Stimulated activated CD4-positive, alpha-beta T cell treated with anti-CD3 and anti-CD28 coated beads, TNF-alpha, amount 100 ng/mL, for 48 hours (primary cell): ENCODE measurements around the gene UBTF.
"Not testable (repeated sequence)": the region's sequence is repeated elsewhere in the genome, so short reads cannot be mapped to it uniquely, and the experiment has no call there.

Experiments used
- DNase-seq, 3 donors: peaks; one replicate each; pipeline ENCODE4 v3.0.0-alpha.2; 2020; ENCODE audit warnings: low read depth in 3 of 3

The UBTF gene

DNA sequence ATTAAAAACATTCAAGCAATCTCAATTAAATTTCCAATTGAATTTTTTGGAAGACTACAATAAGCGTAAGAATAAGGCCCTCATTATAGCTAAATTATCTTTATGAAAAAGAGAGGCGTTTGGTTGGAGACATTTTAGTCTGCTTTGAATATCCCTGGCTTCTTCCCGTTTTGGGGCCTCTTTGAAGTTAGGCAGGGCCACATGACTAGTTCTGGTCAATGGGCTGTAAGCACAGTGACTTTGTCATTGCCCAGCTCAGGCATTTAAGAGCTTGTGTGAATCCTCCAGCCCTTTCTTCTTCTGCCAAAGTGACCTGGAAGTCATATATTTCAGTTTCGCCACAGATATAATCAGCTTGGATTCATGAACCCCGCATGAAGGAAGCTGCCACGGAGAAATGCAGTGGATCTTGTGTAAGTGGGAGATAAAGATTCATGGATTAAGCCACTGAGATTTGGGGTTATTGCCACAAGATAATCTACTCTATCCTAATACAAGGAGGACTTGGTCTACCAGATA is 21.7 kb upstream of the UBTF start:
- no peak for DNase-seq

DNA sequence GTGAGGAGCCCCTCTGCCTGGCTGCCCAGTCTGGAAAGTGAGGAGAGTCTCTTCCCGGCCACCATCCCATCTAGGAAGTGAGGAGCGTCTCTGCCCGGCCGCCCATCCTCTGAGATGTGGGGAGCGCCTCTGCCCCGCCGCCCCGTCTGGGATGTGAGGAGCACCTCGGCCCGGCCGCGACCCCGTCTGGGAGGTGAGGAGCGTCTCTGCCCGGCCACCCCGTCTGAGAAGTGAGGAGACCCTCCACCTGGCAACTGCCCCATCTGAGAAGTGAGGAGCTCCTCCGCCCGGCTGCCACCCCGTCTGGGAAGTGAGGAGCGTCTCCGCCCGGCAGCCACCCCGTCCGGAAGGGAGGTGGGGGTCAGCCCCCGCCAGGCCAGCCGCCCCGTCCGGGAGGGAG is 18.4 kb upstream of the UBTF start:
- not testable (repeated sequence) for DNase-seq

DNA sequence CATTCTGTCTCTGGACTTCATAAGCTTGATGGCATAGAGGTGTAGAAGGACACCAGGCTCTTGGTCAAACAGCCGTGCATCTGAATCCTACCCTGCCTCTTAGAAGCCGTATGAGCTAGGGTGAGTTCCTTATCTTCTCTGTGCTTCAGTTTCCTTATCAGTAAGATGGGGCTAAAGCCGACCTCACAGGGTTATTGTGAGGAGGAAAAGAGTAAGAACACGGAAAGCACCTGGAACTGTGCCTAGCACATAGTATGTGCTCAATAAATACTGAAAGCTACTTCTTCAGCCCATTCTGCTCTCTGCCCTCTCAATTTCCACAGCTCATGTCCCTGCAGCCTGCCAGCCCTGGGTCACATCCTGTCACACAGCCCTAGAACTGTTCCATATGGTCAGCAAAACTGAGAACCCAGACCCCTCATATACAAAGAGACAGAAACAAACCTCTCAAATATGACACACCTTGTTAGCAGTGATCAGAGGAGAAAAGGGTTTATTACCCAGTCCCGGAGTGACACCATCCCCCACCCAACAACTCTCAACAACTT is 17.0 kb upstream of the UBTF start:
- DNase-seq, result no peak

DNA sequence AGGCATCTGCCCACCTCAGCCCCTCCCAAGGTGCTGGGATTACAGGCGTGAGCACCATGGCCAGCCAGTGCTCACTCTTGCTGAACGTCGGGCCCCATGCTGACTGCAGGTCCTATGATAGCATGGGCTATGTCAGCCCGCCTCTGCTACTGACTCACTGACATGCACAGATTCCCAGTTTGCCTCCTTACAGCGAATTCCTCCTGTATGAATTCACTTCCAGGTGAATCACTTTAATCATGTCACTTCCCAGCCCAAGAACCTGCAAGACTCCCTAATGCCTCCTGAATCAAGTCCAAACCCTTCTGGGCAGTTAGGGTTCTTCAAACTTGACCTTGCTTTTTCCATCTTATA is 16.1 kb upstream of the UBTF start:
- no peak for DNase-seq

DNA sequence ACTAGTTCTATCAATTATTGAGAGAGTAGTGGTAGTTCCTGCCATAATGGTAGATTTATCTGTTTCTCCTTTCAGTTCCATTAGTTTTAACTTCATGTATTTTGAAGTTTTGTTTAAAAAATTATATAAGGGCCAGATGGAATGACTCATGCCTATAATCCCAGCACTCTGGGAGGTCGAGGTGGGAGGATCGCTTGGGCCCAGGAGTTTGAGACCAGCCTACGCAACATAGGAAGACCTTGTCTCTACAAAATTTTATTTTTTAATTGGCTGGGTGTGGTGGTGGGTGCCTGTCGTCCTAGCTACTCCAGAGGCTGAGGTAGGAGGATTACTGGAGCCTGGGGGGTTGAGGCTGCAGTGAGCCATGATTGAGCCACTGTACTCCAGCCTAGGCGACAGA is 14.1 kb upstream of the UBTF start:
- DNase-seq, result no peak

DNA sequence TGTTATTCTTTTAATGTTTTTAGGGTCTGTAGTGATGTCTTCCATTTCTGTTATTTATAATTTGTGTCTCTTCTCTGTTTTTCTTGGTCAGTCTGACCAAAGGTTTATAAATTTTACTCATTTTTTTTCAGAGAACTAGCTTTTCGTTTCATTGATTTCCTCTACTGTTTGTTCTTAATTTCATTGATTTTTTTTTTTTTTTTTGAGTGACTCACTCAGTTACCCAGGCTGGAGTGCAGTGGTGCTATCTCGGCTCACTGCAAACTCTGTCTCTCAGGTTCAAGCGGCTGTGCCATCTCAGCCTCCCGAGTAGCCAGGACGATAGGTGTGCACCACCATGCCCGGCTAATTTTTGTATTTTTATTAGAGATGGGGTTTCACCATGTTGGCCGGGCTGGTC is 12.6 kb upstream of the UBTF start:
- DNase-seq, result no peak

DNA sequence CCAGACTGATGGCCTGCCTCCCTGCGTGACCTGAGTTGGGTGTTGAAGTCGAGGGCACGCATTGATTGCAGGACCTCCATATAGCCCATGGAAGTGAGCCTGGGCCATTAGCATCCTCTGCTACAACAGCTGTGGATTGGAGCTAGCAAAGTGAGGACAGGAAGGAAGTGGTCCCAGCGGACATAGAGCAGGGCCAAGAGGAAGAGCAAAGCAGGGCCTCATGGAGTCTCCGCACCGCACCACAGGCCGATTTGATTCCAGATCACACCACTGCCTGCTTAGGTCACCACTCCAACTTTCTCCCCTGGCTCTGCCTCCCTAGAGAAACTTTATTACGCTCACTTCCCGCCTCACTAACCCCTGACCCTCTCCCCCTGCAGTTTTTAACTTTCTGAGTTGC is 10.7 kb upstream of the UBTF start:
- DNase-seq, result no peak

DNA sequence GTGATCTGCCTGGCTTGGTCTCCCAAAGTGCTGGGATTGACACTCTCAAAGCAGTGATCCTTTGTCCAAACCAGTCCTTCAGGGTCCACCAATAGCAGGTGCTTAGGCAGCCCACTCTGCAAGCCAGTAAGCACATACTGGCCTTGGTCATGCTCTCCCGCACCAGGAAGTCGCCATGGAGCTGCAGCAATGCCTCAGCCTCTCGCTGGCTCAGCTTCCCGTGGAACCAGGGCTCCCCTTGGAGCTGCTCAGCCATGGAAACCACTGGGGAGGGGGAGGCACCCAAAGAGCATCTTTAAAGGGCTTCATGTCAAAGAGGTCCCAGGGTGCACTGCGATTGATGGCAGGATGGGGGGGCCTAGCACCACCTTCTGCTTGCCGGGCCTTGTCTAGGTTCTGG is 9.6 kb upstream of the UBTF start:
- DNase-seq, result no peak

DNA sequence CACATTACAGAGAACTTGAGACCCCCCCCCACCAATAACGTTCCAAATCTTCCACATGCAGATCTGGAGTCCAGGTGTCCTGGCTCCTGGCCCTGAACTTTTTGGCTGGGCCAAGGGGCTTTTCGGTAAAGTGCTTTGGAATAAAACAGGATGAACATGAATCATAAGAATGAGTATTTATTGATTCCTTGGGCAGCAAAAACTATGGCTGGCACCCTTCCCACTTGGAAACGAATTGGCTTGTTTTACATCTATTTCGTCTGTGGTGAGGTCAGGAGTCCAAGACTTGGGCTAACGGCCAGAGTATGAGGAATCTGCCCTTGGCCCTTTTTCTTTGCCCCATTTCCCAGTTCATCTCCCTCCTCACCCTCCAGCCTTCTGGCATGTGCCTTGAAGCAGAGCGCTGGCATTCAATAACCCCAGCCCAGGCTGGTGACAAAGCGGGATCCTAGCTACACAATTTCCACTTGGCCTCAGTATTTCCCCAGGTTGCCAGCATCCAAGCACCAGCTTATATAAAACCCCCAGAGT is 4.1 kb upstream of the UBTF start:
- no peak for DNase-seq

DNA sequence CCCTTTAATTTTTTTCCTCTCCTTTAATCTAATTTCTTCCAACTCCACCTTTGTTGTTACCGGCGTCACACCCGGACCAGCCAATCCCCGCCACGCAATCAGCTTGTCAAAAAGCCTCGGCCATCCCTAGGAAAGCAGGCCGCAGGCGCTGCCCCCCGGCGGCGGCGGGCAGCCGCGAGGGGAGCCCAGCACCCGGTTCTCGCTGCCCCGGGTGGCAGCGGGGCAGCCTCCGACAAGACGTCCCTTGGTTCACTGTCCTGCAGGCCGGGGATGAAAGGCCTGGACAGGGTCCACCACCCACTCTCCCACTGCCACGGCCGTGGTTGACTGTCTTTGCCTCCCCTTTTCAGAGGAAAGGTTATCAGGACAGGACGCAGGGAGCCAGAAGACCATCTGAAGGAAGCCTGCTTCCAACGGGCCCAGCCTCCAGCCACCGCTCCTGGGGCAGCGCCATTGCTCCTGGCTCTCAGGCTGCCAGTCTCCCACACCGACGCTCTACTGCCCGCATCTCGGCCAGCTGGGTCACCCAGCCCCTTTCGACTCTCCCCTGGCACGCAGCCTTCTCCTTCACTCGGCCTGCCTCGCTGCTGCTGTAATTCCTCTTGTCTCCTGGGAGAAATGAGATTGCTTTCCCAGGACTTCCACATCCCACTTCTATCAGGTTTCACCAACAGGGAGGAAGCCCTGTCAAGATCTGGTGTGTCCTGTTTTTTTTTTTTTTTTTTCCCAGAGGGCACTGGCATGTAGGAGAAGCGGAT is 2.8 kb upstream of the UBTF start:
- DNase-seq, result peak in 1 of 3 donors; percentile 41

DNA sequence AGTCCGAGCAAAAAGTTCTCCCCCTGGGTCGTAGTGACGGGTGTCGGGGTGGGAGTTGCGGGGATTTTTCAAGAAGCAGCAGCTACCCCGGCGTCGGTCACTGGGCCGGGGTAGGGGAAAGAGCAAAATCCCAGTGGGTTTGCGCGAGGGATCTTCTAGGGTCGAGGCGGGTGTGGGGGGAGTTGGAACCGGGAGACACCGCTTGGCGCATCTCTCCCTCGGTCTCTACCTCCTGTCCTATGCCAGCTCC is 2.3 kb upstream of the UBTF start:
- DNase-seq, result no peak

DNA sequence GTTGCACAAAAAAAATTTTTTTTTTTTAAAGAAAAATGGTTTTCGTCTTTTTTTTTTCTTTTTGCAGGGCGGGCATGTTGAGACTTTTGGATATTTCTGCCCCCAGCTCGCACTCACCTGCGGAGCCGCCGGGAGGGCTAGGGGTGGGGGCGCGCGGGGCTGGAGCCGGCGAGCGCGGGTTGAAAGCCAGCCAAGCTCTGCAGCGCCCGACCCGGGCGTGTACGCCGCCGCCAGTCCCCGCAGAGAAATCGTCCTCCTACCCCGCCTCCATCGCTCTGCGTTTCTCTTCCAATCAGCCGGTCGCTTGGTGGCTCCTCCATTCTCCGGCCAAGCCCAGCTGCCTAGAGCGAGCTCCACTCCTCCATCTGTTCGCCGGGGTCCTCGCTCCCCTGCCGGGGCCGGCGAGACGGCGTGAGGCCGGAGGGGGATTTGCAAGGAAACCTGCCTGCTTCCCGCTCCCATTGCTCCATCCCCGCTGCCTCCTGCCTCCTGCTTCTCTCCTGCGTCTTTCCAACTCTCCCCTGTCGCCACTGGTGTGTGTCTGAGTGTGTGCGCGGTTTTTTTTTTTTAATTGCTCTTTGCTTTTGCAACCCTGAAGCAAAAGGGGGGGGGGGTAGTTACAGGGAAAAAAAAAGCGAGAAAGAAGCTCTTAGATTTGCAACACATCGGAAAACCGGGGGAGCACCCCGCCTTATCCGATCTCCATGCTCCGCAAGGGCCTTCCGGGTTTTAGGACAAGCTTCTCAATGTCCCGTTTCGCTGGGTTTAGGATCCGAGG is 1.8 kb upstream of the UBTF start:
- peak in 2 of 3 donors; percentile 26 to 39 for DNase-seq

DNA sequence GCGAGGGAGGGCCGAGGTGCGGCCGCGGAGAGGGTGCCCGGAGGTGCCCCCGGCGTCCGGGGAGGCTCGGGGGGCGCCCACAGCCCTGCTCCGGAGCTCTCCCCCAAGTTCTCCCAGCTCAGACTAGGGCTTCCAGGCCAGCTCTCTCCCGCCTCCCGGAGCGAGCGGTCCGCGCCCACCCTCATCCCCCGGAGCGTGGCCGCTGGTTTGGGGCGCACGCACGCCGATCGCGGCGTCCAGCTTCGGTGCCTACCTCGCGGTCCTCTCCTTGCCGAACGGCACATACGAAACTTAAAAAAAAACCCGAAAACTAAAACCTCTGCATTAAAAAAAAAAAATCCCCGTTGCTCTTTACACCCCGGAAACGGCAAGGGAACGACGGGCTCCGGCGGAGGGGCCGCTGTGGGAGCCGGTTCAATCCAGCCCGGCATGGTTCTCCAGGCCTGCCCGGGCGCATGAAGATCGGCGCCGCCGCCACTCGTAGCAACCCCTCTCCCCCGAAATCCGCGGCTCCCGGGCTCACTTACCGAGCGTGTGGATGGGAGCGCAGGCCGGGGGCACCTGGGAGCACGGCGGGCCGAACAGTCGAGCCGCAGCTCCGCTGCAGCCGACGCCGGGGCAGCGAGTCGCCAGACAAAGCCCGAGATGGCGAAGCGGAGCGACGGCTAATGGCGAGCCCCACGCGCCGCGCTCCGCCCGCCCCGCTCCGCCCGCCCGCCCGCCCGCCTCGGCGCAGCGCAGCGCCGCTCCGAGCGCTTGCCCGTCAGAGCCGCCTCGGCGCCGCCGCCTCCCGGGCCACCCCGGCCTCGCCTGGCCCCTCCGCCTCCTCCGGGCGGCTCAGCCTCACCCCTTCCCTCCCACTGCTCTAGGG is 973 bp upstream of the UBTF start:
- DNase-seq, result peak in 2 of 3 donors; percentile 32 to 38

DNA sequence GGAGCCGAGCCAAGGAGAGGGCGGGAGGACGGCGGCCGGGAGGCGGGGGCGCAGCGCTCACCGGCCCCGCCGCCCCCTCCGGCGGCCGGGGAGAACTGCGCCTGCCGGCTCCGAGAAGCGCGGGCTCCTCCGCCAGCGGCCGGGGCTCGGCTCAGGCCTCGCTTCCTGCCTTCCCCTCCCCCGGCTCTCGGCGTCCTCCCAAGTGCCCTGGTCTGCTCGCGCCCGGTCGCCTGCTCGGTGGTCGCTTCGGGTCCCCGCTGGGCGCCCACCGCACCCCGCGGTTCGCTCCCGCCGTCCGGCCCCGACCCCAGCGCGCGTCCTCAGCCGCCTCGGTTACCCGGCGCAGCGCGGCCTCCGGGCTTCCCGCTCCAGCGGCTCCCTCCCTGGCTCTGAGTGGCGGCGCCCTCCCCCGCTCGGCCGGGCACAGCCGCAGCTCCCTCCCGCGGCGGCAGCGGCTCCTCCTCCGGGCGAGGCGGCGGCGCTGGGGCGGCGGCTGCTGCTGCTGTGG is 313 bp downstream of the UBTF start:
- DNase-seq, result peak in 2 of 3 donors; percentile 59 to 70

DNA sequence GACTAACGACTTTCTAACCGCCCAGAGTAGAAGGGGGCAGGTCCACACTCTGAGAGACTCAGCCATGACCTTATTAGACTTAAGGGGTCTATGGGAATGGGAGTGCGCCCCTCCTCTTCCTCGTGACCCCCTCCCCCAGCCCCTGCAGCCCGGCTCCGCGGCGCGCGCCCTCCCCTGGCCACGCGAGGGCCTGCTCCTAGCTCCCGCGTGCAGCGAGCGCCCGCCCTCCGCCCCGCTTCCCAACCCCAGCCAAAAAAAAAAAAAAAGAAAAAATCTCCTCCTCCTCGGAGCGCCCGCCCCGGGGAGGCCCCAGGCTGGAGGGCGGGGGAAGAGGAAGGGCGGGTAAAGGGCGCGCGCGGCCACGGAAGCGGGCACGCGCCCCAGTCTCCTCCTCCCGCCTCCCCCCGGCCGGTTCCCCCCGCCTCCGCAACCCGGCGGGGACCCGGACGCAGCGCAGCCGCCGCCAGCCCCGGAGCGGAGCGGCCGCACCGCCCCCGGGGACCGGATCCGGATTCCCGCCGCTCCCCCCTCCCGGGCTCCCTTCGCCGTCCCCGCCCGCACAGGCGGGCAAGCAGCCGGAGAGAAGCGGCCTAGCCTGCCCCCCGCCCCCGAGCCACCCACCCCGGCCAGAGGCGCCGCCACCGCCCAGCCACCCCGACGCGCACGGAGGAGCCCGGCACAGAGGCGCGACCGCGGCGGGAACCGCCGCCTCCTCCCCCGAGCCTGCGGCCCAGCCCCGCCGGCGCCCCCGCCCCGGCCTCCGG is 949 bp downstream of the UBTF start:
- DNase-seq, result peak; percentile 77 to 83 (median 79)

DNA sequence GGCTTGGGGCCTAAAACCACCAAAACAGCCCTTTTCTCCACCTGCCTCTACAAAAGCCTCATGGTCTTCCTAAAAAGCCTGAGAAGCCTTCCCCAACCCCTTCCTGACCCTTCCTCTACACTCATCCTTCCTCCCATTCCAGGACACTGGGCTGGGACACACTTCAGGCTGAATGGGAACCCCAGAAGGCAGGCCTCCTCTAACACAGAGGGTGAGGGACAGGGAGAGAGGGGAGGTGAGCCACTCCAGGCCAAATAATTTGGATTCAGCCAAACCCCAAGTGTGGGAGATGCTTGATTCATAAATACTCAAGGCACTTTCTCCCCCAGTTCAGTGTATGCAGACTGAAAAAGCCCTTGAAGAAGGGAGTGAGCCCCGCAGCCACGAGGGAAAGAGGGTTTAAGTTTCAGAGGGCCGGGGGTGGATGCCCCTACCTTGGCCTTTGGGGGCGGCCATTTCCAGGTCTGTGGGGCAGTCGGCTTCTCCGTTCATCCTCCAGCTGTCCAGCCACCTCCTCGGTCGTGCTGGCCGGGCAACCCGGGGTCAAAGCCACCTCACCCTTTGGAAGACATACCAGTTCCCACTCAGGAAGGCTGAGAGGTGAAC is 1.6 kb downstream of the UBTF start:
- DNase-seq, result no peak

DNA sequence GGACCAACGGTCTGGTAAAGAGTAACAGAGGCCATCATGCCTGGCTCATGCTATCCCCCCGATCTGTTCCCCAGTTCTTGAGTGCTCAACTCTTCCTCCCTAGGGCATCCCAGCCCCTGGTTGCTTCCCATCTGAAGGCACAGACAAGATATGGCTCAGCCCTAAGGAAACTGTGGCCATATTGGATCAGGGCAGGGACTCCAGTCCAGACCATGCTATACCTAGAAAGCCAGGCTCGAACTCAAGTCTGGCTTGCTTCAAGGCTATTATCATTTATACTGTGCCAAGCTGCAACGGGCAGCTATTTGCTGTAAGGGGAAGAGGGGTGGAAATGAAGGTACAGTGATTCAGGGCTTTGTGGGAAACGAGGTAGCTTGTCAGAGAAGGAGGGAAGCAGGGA is 2.8 kb downstream of the UBTF start:
- DNase-seq, result no peak

DNA sequence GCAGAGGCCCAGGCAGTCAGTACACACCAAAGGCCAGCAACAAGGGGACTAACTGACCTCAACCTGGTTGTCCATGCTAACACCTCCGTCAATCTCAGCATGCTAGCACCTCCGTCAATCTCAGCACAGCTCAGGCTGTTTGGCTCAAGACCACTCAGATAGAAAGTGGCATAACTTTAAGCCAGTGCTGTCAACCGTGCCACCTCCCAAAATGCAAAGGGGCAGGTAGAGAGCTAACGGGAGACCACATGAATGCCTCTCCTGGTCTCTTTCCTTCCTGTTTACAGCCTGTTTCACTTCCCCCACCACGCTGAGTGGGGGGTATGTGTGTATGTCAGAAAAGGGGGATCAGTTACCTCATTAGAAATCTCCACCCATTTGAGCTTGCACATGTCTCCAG is 3.3 kb downstream of the UBTF start:
- DNase-seq, result no peak

DNA sequence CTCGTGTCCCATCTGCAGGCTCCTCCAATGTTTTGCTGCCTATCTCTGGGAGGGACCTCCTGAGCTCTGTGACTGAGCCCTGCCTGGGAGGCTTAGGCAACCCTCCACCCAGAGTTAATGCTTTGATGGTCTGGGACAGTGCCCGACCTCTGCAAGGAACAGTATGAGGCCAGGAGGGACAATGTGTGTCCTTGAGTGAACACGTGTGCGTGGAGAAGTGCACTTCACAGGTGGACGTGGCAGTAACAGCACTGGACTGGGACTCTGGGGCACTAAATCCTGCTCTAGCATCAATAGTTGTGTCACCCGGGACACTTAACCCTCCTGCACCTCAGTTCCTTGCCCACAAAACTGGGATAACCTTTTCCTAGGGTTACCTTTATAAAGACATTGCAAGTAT is 4.6 kb downstream of the UBTF start:
- no peak for DNase-seq

DNA sequence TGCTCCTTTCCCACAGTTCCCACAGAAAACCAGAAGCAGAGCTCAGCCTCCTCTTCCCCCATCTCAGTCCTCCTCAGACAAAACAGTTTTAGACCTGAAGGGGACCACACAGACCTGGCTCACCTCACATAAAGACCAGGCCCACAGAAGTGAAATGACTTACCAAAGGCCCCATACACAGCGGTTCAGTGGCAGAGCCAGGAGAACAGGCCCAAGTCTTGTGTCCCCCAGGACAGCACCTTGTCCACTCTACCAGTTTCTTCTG is 5.3 kb downstream of the UBTF start:
- no peak for DNase-seq
